Measurements from ENCODE around the gene PARP4.

DNA sequence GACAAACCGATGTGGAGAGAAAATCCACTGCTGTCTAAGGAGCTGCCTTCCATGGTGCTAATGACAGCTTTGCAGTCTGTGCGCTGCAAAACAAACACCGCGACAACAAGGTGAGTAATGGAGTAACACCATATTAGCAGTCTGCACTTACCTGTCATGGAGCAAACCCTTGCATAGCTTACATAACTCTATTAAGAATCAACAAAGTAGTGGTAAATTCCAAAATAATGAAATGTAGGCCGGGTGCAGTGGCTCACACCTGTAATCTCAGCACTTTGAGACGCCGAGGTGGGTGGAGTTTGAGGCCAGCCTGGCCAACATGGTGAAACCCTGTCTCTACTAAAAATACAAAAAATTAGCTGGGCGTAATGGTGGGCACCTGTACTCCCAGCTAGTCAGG, 56.2 kb downstream of the PARP4 start:
- TF ChIP-seq, protein P1, sequence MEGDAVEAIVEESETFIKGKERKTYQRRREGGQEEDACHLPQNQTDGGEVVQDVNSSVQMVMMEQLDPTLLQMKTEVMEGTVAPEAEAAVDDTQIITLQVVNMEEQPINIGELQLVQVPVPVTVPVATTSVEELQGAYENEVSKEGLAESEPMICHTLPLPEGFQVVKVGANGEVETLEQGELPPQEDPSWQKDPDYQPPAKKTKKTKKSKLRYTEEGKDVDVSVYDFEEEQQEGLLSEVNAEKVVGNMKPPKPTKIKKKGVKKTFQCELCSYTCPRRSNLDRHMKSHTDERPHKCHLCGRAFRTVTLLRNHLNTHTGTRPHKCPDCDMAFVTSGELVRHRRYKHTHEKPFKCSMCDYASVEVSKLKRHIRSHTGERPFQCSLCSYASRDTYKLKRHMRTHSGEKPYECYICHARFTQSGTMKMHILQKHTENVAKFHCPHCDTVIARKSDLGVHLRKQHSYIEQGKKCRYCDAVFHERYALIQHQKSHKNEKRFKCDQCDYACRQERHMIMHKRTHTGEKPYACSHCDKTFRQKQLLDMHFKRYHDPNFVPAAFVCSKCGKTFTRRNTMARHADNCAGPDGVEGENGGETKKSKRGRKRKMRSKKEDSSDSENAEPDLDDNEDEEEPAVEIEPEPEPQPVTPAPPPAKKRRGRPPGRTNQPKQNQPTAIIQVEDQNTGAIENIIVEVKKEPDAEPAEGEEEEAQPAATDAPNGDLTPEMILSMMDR (IDR thresholded peaks at IDR 0.05; ENCODE audit: insufficient read depth, low read length), result no peak
- no peak for TF ChIP-seq POLR2AphosphoS5 (IDR thresholded peaks at IDR 0.05; ENCODE audit: low read depth)

All from HL-60 (cell line).